Fibroblast of pulmonary artery (primary cell): Measurements from ENCODE around the gene APLF.
"Not testable (repeated sequence)": the region's sequence is repeated elsewhere in the genome, so short reads cannot be mapped to it uniquely, and the experiment has no call there.

Experiments used
- DNase-seq: peaks from one replicate; pipeline ENCODE4 v3.0.0-alpha.2; 2010; ENCODE audit warnings: low read depth
- H3K4me3 ChIP-seq: replicated peaks from 2 replicates; pipeline ENCODE4 v1.5.1; 2011; ENCODE audit warnings: low read depth, mild to moderate bottlenecking, control low read depth, low read length, moderate library complexity
- TF ChIP-seq, protein P1 (sequence below): IDR thresholded peaks from 2 replicates; pipeline ENCODE4 v1.5.1; 2011; ENCODE audit warnings: mild to moderate bottlenecking, control low read depth, low read length, inconsistent platforms; ENCODE audit errors: missing control alignments

The APLF gene

DNA sequence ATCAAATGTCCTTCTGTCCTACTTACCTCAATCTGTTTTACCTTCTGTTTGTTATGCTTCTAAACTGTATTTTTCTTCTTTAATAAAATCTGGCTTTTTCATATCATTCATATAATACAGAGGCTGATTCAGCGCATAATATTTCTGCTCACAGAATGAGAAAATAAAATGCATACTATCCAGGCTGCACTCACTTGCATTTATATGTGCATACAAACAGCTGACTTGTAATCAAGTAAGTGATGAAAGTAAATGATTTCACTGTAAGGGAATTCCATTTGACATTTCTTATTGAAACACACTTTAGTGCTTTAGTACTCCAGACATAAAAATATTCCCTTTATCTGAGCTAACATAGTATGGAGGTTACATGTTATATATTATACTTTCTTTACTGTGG lies 100.7 kb downstream of the APLF start:
- no peak overlapping the region for H3K4me3 ChIP-seq
- no peak for DNase-seq
- TF ChIP-seq, protein P1, sequence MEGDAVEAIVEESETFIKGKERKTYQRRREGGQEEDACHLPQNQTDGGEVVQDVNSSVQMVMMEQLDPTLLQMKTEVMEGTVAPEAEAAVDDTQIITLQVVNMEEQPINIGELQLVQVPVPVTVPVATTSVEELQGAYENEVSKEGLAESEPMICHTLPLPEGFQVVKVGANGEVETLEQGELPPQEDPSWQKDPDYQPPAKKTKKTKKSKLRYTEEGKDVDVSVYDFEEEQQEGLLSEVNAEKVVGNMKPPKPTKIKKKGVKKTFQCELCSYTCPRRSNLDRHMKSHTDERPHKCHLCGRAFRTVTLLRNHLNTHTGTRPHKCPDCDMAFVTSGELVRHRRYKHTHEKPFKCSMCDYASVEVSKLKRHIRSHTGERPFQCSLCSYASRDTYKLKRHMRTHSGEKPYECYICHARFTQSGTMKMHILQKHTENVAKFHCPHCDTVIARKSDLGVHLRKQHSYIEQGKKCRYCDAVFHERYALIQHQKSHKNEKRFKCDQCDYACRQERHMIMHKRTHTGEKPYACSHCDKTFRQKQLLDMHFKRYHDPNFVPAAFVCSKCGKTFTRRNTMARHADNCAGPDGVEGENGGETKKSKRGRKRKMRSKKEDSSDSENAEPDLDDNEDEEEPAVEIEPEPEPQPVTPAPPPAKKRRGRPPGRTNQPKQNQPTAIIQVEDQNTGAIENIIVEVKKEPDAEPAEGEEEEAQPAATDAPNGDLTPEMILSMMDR, result no peak

- no peak overlapping the region for H3K4me3 ChIP-seq
These were observed 102.2 kb downstream of the APLF start for GRCh38 chr2:68569604-68570003.

DNA sequence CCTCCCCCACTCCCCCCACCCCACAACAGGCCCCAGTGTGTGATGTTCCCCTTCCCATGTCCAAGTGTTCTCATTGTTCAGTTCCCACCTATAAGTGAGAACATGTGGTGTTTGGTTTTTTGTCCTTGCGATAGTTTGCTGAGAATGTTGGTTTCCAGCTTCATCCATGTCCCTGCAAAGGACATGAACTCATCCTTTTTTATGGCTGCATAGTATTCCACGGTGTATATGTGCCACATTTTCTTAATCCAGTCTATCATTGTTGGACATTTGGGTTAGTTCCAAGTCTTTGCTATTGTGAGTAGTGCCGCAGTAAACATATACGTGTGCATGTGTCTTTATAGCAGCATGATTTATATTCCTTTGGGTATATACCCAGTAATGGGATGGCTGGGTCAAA lies 103.0 kb downstream of the APLF start:
- DNase-seq, H3K4me3 ChIP-seq: not testable (repeated sequence)

More at GRCh38 chr2:68569604-68570003, 102.2 kb downstream of the APLF start:
- peak; percentile 58 for DNase-seq
- TF ChIP-seq, protein P1, result no peak

DNA sequence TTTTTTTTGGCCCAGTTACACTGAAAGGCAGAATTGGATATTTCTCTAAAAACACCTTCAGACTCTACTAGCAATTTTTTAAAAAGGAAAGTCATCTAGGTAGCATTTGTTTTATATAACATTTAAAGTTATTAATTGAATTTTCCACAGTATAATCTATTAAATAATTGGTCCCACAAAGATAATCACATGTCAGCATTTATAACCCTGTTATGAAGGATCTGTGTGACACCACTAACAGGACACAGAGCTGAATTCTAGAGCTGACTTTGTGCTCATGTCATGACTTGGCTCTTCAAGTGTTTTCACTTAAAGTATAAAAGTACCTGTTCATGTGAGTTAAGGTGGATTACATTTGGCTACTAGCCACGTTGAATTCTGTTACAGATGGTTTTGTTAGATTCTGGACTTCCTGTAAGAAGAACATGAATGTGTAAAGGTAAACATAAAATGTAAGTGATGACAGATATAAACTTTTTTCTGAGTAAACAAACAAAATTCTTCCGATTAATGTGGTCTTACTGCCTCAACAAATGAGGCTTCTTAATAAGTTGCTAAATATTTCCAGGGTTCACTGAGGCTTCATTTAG lies 106.9 kb downstream of the APLF start:
- TF ChIP-seq, protein P1, result no peak
- DNase-seq, result no peak
- H3K4me3 ChIP-seq, result no peak overlapping the region

GRCh38 chr2:68577183-68577582 lies 109.8 kb downstream of the APLF start:
- TF ChIP-seq, protein P1, result no peak
- DNase-seq, result peak; percentile 29
- H3K4me3 ChIP-seq, result no peak overlapping the region

DNA sequence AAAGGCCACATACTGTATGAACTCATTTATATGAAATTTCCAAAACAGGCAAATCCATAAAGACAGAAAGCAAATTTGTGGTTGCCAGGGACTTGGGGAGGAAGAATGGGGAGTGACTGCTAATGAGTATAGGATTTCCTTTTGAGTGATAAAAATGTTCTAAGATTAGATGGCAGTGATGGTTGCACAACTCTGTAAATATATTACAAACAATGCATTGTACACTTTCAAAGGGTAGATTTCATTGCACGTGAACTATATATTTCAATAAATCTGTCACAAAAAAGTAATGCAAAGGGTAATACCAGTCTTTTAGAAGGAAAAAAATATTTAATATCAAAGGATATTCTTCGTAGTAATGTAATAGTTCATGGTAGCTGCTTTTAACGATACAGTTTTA lies 112.3 kb downstream of the APLF start:
- TF ChIP-seq, protein P1, result no peak
- peak; percentile 26 for DNase-seq
- no peak overlapping the region for H3K4me3 ChIP-seq

DNA sequence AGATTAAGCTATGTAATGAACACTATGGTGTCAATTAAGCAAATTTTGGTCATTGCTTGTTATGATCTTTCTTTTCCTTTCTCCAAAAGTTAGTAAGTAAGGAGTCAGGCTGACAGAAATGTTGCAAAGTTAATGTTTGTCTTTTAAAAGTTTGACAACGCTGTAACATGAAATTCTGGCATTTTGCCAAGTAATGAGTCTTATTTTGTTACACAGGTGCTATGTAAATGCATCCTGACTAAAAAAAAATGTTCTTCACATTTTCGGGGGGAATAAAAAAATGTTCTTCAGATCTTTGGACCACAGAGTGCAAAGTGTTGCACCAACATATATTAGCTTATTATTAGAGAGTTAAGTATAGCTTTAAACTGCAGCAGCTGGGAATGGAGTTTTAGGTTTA lies 121.2 kb downstream of the APLF start:
- TF ChIP-seq, protein P1, result no peak
- no peak for DNase-seq
- no peak overlapping the region for H3K4me3 ChIP-seq
